ENCODE measurements around the gene CEP350.

GRCh38 chr1:180145446-180145845 is 190.8 kb downstream of the CEP350 start:
- TF ChIP-seq ZNF274 (IDR thresholded peaks at IDR 0.05; ENCODE audit: low read depth, low read length) = no peak
- TF ChIP-seq YY1 (IDR thresholded peaks at IDR 0.05; ENCODE audit: insufficient read depth, insufficient read length) = no peak

Measured in NT2/D1 (cell line).